ENCODE measurements around the gene HACD2. TPM values are rescaled to one million over a fixed set of nuclear protein-coding genes. Genes with fewer than 3 reads are reported as not detected.

HACD2 gene
- total RNA-seq, 1 experiment from 2014 or later = 27.4 TPM

DNA sequence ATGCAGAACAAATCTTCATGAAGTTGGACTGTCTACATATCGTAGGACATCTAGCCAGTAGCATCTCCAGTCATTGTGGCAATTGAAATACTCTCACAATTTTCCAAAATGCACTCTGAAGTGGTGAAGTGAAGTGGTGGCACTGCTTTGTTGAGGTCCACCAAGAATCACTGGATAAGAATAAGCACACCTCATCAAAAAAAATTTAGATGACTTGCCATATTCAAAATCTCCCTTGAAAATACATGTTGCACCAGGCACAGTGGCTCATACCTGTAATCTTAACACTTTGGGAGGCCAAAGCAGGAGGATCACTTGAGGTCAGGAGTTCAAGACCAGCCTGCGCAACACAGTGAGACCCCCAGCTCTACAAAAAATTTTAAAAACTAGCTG is 12.9 kb downstream of the HACD2 start:
- Mint-ChIP-seq H3K4me3 (no peak overlapping the region), H3K36me3 (ENCODE audit: insufficient read depth in 1 of 3, low read depth in 3 of 3) (peaks cover 0 to 17% (median 4%) of the 10 kb centered on the region in 3 experiments; a peak in 6 of 7 replicates), H3K27me3 (ENCODE audit: low read depth) (no peaks in the 10 kb centered on the region), H3K9me3 (no peaks in the 10 kb centered on the region), H3K27ac (no peak overlapping the region), H3K4me1 (peaks cover 11 to 21% of the 10 kb centered on the region in 2 experiments)
- H4K5ac ChIP-seq (ENCODE audit: insufficient read length, low read depth, low read length) = no peak overlapping the region
- no peaks in the 10 kb centered on the region for H3K4me1 ChIP-seq (ENCODE audit: insufficient read depth, low read length)
- no peaks in the 10 kb centered on the region for H4K20me1 ChIP-seq (ENCODE audit: control insufficient read depth, insufficient read depth, insufficient read length)
- H3K27me3 ChIP-seq (ENCODE audit: insufficient read depth, low read length) = no peaks in the 10 kb centered on the region
- no peak overlapping the region for H2BK20ac ChIP-seq (ENCODE audit: low read depth, low read length, poor library complexity, severe bottlenecking)
- H3T11ph ChIP-seq (ENCODE audit: low read length) = no peak overlapping the region
- H3K23me2 ChIP-seq (ENCODE audit: insufficient read length, low read depth, low read length, poor library complexity, severe bottlenecking) = no peaks in the 10 kb centered on the region
- H3K9ac ChIP-seq (ENCODE audit: extremely low read depth, insufficient read length, low read length) = no peak overlapping the region
- no peak overlapping the region for H2BK120ac ChIP-seq (ENCODE audit: low read depth, low read length, poor library complexity, severe bottlenecking)
- DNase-seq = no peak
- no peak overlapping the region for H4K91ac ChIP-seq (ENCODE audit: insufficient read length, low read depth, low read length)
- WGBS (ENCODE audit: extremely low coverage, insufficient read length, low lambda C conversion rate) = no CpG with 5 or more reads among the region's 2 CpGs
- H2AFZ ChIP-seq (ENCODE audit: low read length) = no peak overlapping the region
- H3K4ac ChIP-seq (ENCODE audit: low read depth, low read length) = no peak overlapping the region
- no peaks in the 10 kb centered on the region for H3K9me3 ChIP-seq (ENCODE audit: control insufficient read depth, low read depth, low read length)
- no peak overlapping the region for H2BK15ac ChIP-seq (ENCODE audit: low read depth, low read length)
- H3K27ac ChIP-seq (ENCODE audit: insufficient read length, low read depth, low read length) = no peak overlapping the region
- no peak overlapping the region for H3K23ac ChIP-seq (ENCODE audit: insufficient read length, low read depth, low read length)
- no peaks in the 10 kb centered on the region for H3K79me2 ChIP-seq (ENCODE audit: insufficient read depth, low read length)
- no peak overlapping the region for H3K18ac ChIP-seq (ENCODE audit: insufficient read length, low read depth, low read length)
- no peak overlapping the region for H2BK5ac ChIP-seq (ENCODE audit: insufficient read length, low read length)
- no peak overlapping the region for H2BK12ac ChIP-seq (ENCODE audit: insufficient read length, low read depth, low read length)
- H2AK5ac ChIP-seq (ENCODE audit: insufficient read length, low read length) = no peak overlapping the region
- H3K79me1 ChIP-seq (ENCODE audit: insufficient read depth, low read depth, low read length, poor library complexity, severe bottlenecking) = no peaks in the 10 kb centered on the region
- H3K14ac ChIP-seq (ENCODE audit: insufficient read depth, low read length) = no peak overlapping the region
- H4K8ac ChIP-seq (replicated peaks; ENCODE audit: insufficient read length, low read depth, low read length) = no peak overlapping the region
- no peak overlapping the region for H3K4me2 ChIP-seq (ENCODE audit: insufficient read depth, insufficient read length, low read length)
- TF ChIP-seq, protein P1, sequence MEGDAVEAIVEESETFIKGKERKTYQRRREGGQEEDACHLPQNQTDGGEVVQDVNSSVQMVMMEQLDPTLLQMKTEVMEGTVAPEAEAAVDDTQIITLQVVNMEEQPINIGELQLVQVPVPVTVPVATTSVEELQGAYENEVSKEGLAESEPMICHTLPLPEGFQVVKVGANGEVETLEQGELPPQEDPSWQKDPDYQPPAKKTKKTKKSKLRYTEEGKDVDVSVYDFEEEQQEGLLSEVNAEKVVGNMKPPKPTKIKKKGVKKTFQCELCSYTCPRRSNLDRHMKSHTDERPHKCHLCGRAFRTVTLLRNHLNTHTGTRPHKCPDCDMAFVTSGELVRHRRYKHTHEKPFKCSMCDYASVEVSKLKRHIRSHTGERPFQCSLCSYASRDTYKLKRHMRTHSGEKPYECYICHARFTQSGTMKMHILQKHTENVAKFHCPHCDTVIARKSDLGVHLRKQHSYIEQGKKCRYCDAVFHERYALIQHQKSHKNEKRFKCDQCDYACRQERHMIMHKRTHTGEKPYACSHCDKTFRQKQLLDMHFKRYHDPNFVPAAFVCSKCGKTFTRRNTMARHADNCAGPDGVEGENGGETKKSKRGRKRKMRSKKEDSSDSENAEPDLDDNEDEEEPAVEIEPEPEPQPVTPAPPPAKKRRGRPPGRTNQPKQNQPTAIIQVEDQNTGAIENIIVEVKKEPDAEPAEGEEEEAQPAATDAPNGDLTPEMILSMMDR (conservative IDR thresholded peaks at IDR 0.05) = no peak
- no peak overlapping the region for H3K56ac ChIP-seq (ENCODE audit: insufficient read length, low read depth, low read length)

All from H9 (cell line).